ENCODE measurements around the gene SDHAF2. TPM values are rescaled to one million over a fixed set of nuclear protein-coding genes. Genes with fewer than 3 reads are reported as not detected.
"Not testable (repeated sequence)": the region's sequence is repeated elsewhere in the genome, so short reads cannot be mapped to it uniquely, and the experiment has no call there.

SDHAF2 gene
- total RNA-seq, 2 experiments from 2014 or later: 47.3 to 47.5 TPM

DNA sequence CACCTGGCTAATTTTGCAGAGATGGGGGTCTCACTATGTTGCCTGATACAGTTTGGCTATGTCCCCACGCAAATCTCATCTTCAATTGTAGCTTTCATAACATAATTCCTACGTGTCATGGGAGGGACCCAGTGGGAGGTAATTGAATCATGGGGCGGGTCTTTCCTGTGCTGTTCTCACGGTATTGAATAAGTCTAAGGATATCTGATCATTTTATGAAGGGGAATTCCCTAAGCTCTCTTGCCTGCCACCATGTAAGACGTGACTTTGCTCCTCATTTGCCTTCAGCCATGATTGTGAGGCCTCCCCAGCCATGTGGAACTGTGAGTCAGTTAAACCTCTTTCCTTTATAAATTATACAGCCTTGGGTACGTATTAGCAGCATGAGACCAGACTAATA is 37.7 kb downstream of the SDHAF2 start:
- DNase-seq, POLR2A ChIA-PET, H3K4me3 Mint-ChIP-seq, H3K4me1 Mint-ChIP-seq, H3K9me3 Mint-ChIP-seq, H3K27ac Mint-ChIP-seq, H3K27me3 Mint-ChIP-seq: not testable (repeated sequence)
- H3K36me3 Mint-ChIP-seq (ENCODE audit: low read depth): peaks cover 25% of the 10 kb centered on the region
- CTCF ChIA-PET: interaction anchor here (0.5 to 1.6 kb wide), 3 partner anchors 9 to 49 kb away, joined by 3 to 4 read pairs (median 3); no protein-coding TSS in a partner anchor

GRCh38 chr11:61468002-61468401 is 38.1 kb downstream of the SDHAF2 start:
- H3K4me1 Mint-ChIP-seq: peaks cover 1% of the 10 kb centered on the region
- H3K4me3 Mint-ChIP-seq: no peak overlapping the region
- POLR2A ChIA-PET: no interaction called here
- H3K36me3 Mint-ChIP-seq (ENCODE audit: low read depth): peaks cover 29% of the 10 kb centered on the region
- H3K27me3 Mint-ChIP-seq: no peaks in the 10 kb centered on the region
- no peak for DNase-seq
- H3K9me3 Mint-ChIP-seq: no peaks in the 10 kb centered on the region
- CTCF ChIA-PET: interaction anchor here (0.5 to 1.6 kb wide), 3 partner anchors 10 to 49 kb away, joined by 3 to 4 read pairs (median 3); no protein-coding TSS in a partner anchor
- no peak overlapping the region for H3K27ac Mint-ChIP-seq

- H3K27ac Mint-ChIP-seq: no peak overlapping the region
- peaks cover 20% of the 10 kb centered on the region for H3K36me3 Mint-ChIP-seq (ENCODE audit: low read depth)
- CTCF ChIA-PET: interaction anchor here (1.6 to 4.5 kb wide), 3 partner anchors 11 to 166 kb away, joined by 6 to 33 read pairs (median 7); no protein-coding TSS in a partner anchor
- H3K4me3 Mint-ChIP-seq: no peak overlapping the region
- POLR2A ChIA-PET: no interaction called here
- H3K27me3 Mint-ChIP-seq: no peaks in the 10 kb centered on the region
- H3K9me3 Mint-ChIP-seq: no peaks in the 10 kb centered on the region
- peaks cover 1% of the 10 kb centered on the region for H3K4me1 Mint-ChIP-seq
- no peak for DNase-seq
Observed at GRCh38 chr11:61472282-61472681, 42.4 kb downstream of the SDHAF2 start.

GRCh38 chr11:61472868-61473267 is 42.9 kb downstream of the SDHAF2 start:
- no peak overlapping the region for H3K27ac Mint-ChIP-seq
- H3K4me3 Mint-ChIP-seq: no peak overlapping the region
- DNase-seq: no peak
- POLR2A ChIA-PET: no interaction called here
- no peaks in the 10 kb centered on the region for H3K9me3 Mint-ChIP-seq
- no peaks in the 10 kb centered on the region for H3K27me3 Mint-ChIP-seq
- peaks cover 1% of the 10 kb centered on the region for H3K4me1 Mint-ChIP-seq
- peaks cover 16% of the 10 kb centered on the region for H3K36me3 Mint-ChIP-seq (ENCODE audit: low read depth)
- CTCF ChIA-PET: interaction anchor here (1.4 to 4.5 kb wide), 4 partner anchors 10 to 166 kb away, joined by 4 to 33 read pairs (median 6); no protein-coding TSS in a partner anchor

DNA sequence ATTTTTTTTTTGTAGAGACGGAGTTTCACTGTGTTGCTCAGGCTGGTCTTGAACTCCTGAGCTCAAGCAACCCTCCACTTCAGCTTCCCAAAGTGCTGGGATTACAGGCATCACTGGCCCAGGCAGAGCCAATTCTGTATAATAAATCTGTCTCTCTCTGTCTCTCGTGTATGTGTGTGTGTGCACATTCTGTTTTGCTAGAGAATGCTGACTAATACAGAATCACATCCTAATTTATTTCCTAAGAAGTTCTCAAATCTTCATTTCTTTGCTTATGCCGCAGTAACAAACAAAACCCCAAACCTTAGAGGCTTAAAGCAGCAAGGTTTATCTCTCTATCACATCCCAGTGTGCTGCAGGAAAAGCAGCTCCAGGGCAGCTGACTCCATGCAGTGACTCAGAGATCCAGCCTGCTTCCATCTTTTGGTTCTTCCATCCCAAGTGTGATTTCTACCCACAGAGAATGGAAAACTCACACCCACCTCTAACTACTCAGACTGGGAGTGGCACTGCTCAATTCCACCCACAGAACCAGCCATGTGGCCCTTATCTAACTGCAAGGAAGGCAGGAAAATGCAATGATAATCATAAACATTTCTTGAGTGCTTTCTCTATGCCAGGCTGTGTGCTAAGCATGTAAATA is 43.6 kb downstream of the SDHAF2 start:
- no peaks in the 10 kb centered on the region for H3K27me3 Mint-ChIP-seq
- no peak overlapping the region for H3K27ac Mint-ChIP-seq
- DNase-seq: no peak
- peaks cover 14% of the 10 kb centered on the region for H3K36me3 Mint-ChIP-seq (ENCODE audit: low read depth)
- ChIA-PET POLR2A (no interaction called here), CTCF (interaction anchor here (1.4 to 4.5 kb wide), 4 partner anchors 9 to 165 kb away, joined by 4 to 33 read pairs (median 6); no protein-coding TSS in a partner anchor)
- peaks cover 4% of the 10 kb centered on the region for H3K4me1 Mint-ChIP-seq
- no peaks in the 10 kb centered on the region for H3K9me3 Mint-ChIP-seq
- H3K4me3 Mint-ChIP-seq: no peak overlapping the region

DNA sequence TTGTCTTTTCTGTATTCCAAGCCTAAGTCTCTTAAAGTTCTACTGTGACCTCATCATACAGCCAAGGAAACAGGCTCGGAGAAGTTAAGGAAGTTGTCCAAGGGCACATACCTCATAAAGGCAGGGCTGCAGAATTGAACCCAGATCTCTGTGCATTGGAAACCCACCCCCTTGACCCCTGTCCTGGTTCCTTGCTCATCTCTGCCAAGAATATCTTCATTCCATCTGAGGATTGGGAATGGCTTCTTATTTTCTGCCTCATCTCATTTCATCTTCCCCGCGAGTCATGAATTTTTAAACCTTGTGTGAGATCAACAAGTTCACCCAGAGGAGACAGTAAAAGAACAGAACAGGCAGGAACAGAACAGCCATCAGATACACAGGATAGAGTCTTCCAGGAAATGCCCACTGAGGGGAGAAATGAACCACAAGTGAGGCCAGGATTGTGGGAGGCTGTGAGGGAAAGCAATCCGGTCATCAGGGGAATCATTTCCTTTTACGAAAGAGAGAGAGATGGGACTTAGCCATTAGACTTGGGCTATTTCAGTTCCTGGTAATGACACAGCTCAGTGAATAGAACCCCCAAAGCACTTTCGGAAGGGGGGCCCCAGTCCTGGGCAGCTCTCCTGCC is 44.2 kb downstream of the SDHAF2 start:
- Mint-ChIP-seq H3K27ac (no peak overlapping the region), H3K9me3 (no peaks in the 10 kb centered on the region), H3K4me1 (peaks cover 4% of the 10 kb centered on the region), H3K4me3 (no peak overlapping the region), H3K27me3 (no peaks in the 10 kb centered on the region), H3K36me3 (ENCODE audit: low read depth) (peaks cover 12% of the 10 kb centered on the region)
- ChIA-PET CTCF (interaction anchor here (1.1 to 4.5 kb wide), 5 partner anchors 43 to 164 kb away, joined by 3 to 33 read pairs (median 4); no protein-coding TSS in a partner anchor), POLR2A (no interaction called here)
- DNase-seq: no peak

- Mint-ChIP-seq H3K9me3 (no peaks in the 10 kb centered on the region), H3K4me1 (peaks cover 4% of the 10 kb centered on the region), H3K4me3 (no peak overlapping the region), H3K27ac (no peak overlapping the region), H3K36me3 (ENCODE audit: low read depth) (peaks cover 12% of the 10 kb centered on the region), H3K27me3 (no peaks in the 10 kb centered on the region)
- CTCF ChIA-PET: interaction anchor here (1.0 to 4.5 kb wide), 5 partner anchors 18 to 163 kb away, joined by 3 to 33 read pairs (median 3); no protein-coding TSS in a partner anchor
- DNase-seq: no peak
- POLR2A ChIA-PET: no interaction called here
Observed at GRCh38 chr11:61475433-61475832, 45.5 kb downstream of the SDHAF2 start.

GRCh38 chr11:61476371-61476770 is 46.4 kb downstream of the SDHAF2 start:
- peaks cover 7% of the 10 kb centered on the region for H3K36me3 Mint-ChIP-seq (ENCODE audit: low read depth)
- H3K27ac Mint-ChIP-seq: no peak overlapping the region
- ChIA-PET POLR2A (no interaction called here), CTCF (interaction anchor here (1.0 to 4.5 kb wide), 8 partner anchors 17 to 257 kb away, joined by 3 to 33 read pairs (median 5); no protein-coding TSS in a partner anchor)
- no peaks in the 10 kb centered on the region for H3K9me3 Mint-ChIP-seq
- peaks cover 4% of the 10 kb centered on the region for H3K4me1 Mint-ChIP-seq
- no peak for DNase-seq
- H3K4me3 Mint-ChIP-seq: no peak overlapping the region
- no peaks in the 10 kb centered on the region for H3K27me3 Mint-ChIP-seq

- Mint-ChIP-seq H3K9me3 (no peaks in the 10 kb centered on the region), H3K4me3 (no peak overlapping the region), H3K27ac (no peak overlapping the region), H3K27me3 (no peaks in the 10 kb centered on the region), H3K36me3 (ENCODE audit: low read depth) (peaks cover 7% of the 10 kb centered on the region), H3K4me1 (peaks cover 4% of the 10 kb centered on the region)
- POLR2A ChIA-PET: no interaction called here
- CTCF ChIA-PET: interaction anchor here (0.7 to 3.1 kb wide), 8 partner anchors 8 to 256 kb away, joined by 3 to 15 read pairs (median 4); no protein-coding TSS in a partner anchor
- no peak for DNase-seq
Observed at GRCh38 chr11:61477126-61477525, 47.2 kb downstream of the SDHAF2 start.

GRCh38 chr11:61477727-61478148 is 47.8 kb downstream of the SDHAF2 start:
- H3K27me3 Mint-ChIP-seq: no peaks in the 10 kb centered on the region
- H3K36me3 Mint-ChIP-seq (ENCODE audit: low read depth): peaks cover 6% of the 10 kb centered on the region
- ChIA-PET POLR2A (no interaction called here), CTCF (interaction anchor here (0.7 to 5.5 kb wide), 13 partner anchors 8 to 255 kb away, joined by 3 to 52 read pairs (median 4); no protein-coding TSS in a partner anchor)
- no peak overlapping the region for H3K27ac Mint-ChIP-seq
- DNase-seq: peak; percentile 51
- H3K9me3 Mint-ChIP-seq: no peaks in the 10 kb centered on the region
- peaks cover 3% of the 10 kb centered on the region for H3K4me1 Mint-ChIP-seq
- no peak overlapping the region for H3K4me3 Mint-ChIP-seq

- H3K27ac Mint-ChIP-seq, POLR2A ChIA-PET: not testable (repeated sequence)
Observed at GRCh38 chr11:61479360-61480058, 49.6 kb downstream of the SDHAF2 start.

GRCh38 chr11:61480261-61480993 is 50.5 kb downstream of the SDHAF2 start:
- no peak for DNase-seq
- ChIA-PET POLR2A (interaction anchor here (1.0 kb wide), 1 partner anchor 118 kb away, joined by 3 read pairs; the partner anchor contains the start of gene TMEM138), CTCF (interaction anchor here (1.5 to 5.5 kb wide), 3 partner anchors 8 to 37 kb away, joined by 6 to 52 read pairs (median 7); no protein-coding TSS in a partner anchor)
- H3K27ac Mint-ChIP-seq: no peak overlapping the region
- H3K36me3 Mint-ChIP-seq (ENCODE audit: low read depth): no peaks in the 10 kb centered on the region
- H3K4me3 Mint-ChIP-seq: no peak overlapping the region
- peaks cover 3% of the 10 kb centered on the region for H3K4me1 Mint-ChIP-seq
- H3K9me3 Mint-ChIP-seq: no peaks in the 10 kb centered on the region
- no peaks in the 10 kb centered on the region for H3K27me3 Mint-ChIP-seq

More at GRCh38 chr11:61479360-61480058, 49.6 kb downstream of the SDHAF2 start:
- H3K27me3 Mint-ChIP-seq; H3K36me3 Mint-ChIP-seq (ENCODE audit: low read depth); H3K4me3 Mint-ChIP-seq; DNase-seq; H3K9me3 Mint-ChIP-seq; H3K4me1 Mint-ChIP-seq: not testable (repeated sequence)
- CTCF ChIA-PET: interaction anchor here (1.5 to 5.5 kb wide), 5 partner anchors 9 to 38 kb away, joined by 5 to 52 read pairs (median 7); no protein-coding TSS in a partner anchor

Measured in activated CD4-positive, alpha-beta memory T cell treated with anti-CD3 and anti-CD28 coated beads, Interleukin-2, amount 10 ng/mL, durations not matched to agents 7 days and 5 days (primary cell).